Activated T-helper 1 cell treated with anti-CD3 and anti-CD28 coated beads, Interleukin-12 subunit alpha, Interleukin-12 subunit beta, Interleukin-2, Interleukin-4 antibody, amounts not matched to agents 30 ng/mL and 10 ng/mL and 1 ng/mL, durations not matched to agents 14 hours and 24 hours and 36 hours (primary cell): ENCODE results near the gene KRT83. TPM values are rescaled to one million over a fixed set of nuclear protein-coding genes. Genes with fewer than 3 reads are reported as not detected.
"Not testable (repeated sequence)": the region's sequence is repeated elsewhere in the genome, so short reads cannot be mapped to it uniquely, and the experiment has no call there.

Experiments
- DNase-seq: peaks from one replicate; pipeline ENCODE4 v3.0.0; 2021; ENCODE audit warnings: low spot score
- H3K27ac Mint-ChIP-seq: one replicate; pipeline ENCODE4 v1.8.0; 2021; ENCODE audit warnings: mild to moderate bottlenecking, mixed read lengths
- H3K27me3 Mint-ChIP-seq: one replicate; pipeline ENCODE4 v1.8.0; 2022; ENCODE audit warnings: mild to moderate bottlenecking, moderate library complexity, mixed read lengths; ENCODE audit not compliant: insufficient read depth
- H3K36me3 Mint-ChIP-seq: one replicate; pipeline ENCODE4 v1.8.0; 2021; ENCODE audit warnings: low read depth, mixed read lengths
- H3K4me1 Mint-ChIP-seq: one replicate; pipeline ENCODE4 v1.8.0; 2021; ENCODE audit warnings: low read depth, mixed read lengths
- H3K4me3 Mint-ChIP-seq: one replicate; pipeline ENCODE4 v1.8.0; 2021; ENCODE audit warnings: mild to moderate bottlenecking, moderate library complexity, mixed read lengths
- H3K9me3 Mint-ChIP-seq: one replicate; pipeline ENCODE4 v1.8.0; 2021; ENCODE audit warnings: mixed read lengths
- intact Hi-C: fragments of 100-400 bp; cut with micrococcal nuclease; formaldehyde crosslinking; loops from one replicate; pipeline ENCODE4 v1.15.1; 2024
- total RNA-seq: library from RNA; stranded (reverse); gene quantifications from 2 replicates; pipeline ENCODE4 v1.2.3, GENCODE V29; 2022

KRT83 gene
- total RNA-seq, 1 donor from 2014 or later: not detected

DNA sequence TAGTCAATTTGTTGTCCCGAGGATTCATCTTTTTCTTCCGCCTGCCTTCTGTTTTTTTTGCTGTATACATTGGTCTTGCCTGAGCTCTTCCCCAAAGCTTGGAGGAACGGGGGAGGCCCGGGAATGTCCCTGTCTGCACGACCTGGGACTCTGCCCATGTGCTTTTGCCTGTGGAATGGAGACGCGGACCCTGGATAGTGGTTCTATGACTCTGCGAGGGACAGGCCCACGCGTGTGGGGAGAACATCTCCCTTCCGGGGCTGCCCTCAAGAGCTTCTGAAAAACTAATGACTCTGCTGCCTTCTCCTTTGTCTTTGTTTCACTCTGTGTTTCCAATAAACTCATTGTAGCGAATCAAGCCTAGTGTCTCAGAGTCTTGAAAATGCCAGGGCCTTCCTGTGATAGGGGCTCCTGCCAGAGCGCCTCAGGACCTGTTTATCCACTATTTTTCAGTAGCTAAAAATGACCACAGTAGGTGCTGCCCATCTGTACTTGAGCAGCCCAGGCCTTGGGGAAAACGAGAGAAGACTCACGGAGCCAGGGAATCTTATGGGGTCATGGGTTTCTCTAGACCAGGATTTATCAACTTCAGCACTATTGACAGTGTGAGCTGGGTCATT is 12.3 kb downstream of the KRT83 start:
- peak overlapping the region; percentile 3 for H3K4me3 Mint-ChIP-seq
- H3K4me1 Mint-ChIP-seq: peaks cover 17% of the 10 kb centered on the region
- H3K27ac Mint-ChIP-seq: no peak overlapping the region
- DNase-seq: no peak
- peaks cover 66% of the 10 kb centered on the region for H3K27me3 Mint-ChIP-seq
- H3K9me3 Mint-ChIP-seq: no peaks in the 10 kb centered on the region
- H3K36me3 Mint-ChIP-seq: peaks cover 6% of the 10 kb centered on the region
- intact Hi-C loops: no loop called here

DNA sequence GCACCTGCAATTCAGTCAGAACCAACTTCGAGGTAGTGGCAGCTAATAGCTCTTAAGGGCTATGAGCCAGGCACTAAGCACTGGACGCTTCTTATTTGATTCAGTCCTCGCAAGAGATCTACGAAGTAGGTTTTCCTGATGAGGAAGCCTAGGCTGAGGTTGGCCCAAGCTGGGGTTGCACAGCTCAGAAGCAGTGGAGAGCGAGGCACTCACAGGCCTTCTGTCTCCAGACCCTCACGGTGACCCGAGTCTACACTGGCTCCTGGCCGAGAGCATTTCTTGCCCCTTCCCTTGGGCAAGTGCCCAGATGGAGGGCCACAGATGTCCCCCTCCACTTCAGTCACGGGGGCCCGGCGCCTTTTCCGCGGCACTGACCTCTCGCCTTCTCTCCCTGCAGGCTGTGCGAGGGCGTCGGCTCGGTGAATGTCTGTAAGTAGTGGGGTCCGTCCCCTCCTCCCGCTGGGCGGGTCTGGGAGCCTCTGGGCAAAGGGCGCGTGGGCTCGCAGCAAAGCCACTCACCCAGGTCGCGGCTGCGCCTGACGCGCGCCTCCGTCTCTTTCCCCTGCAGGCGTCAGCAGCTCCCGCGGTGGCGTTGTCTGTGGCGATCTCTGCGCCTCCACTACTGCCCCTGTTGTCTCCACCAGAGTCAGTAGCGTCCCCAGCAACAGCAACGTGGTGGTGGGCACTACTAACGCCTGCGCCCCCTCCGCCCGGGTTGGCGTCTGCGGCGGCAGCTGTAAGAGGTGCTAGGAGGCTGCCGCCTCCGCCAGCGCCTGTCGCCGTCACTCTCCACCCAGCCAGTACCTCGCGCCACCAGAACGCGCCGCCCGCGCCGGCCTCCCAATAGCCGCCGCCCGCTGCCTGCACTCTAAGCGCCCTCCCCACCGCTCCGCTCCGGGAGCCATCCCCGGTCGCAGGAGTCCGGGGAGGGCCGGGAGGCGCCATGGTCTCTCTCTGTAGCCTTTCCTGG is 13.1 kb downstream of the KRT83 start:
- Mint-ChIP-seq H3K9me3 (no peaks in the 10 kb centered on the region), H3K36me3 (peaks cover 6% of the 10 kb centered on the region), H3K27ac (no peak overlapping the region), H3K4me3 (peak overlapping the region; percentile 44), H3K4me1 (peaks cover 17% of the 10 kb centered on the region), H3K27me3 (peaks cover 66% of the 10 kb centered on the region)
- peak; percentile 7 for DNase-seq
- intact Hi-C loops: no loop called here

DNA sequence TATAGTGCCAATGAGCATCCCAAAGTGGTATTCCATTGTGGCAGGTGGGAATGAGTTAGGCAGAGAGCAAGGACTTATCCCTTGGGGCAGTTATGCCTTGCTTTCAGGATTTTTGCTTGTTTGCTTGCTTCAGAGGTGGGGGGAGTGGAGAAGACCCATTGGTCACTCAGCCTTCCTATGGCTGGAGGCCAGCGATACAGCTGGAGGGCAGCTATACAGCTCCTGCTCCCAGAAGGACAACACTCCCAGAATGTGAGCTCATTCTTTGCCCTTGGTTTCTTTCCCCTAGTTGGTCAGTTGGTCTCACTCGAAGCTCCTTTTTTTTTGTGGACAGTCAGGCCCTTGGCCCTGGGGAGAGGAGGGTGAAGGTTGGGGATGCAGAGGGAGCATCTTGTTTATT is 14.5 kb downstream of the KRT83 start:
- Mint-ChIP-seq H3K36me3 (peaks cover 6% of the 10 kb centered on the region), H3K4me3 (no peak overlapping the region), H3K4me1 (peaks cover 17% of the 10 kb centered on the region), H3K27ac (no peak overlapping the region), H3K9me3 (no peaks in the 10 kb centered on the region), H3K27me3 (peaks cover 58% of the 10 kb centered on the region)
- DNase-seq: no peak
- intact Hi-C loops: no loop called here

DNA sequence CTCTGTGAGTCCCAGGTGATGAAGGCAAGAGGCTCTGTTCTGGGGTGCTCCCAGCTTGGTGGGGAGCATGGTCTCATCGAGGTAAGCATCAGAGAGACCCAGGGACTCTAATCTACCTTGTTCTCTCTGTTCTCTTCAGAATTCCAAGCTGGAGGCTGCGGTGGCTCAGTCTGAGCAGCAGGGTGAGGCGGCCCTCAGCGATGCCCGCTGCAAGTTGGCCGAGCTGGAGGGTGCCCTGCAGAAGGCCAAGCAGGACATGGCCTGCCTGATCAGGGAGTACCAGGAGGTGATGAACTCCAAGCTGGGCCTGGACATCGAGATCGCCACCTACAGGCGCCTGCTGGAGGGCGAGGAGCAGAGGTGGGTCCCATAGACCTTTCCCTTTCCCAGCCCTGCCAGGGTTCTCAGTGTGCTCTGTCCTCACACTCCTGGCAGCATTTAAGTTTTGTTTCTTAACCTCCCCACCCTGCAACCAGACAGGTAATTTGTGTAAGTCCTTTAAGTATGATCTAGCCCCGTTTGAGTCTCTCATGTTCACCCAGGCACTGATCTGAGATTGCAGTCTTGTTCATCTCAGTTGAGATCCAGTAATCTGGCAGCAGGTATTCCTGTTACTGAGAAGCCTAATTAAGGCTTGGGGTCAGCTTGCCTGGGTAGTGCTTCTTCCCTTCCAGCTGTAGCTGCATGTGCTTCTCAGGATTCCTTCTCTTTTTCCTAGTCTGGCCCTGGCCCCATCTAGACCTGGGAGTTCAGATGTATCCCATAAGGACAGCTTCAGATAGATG is 15.1 kb downstream of the KRT83 start:
- H3K4me1 Mint-ChIP-seq: peaks cover 17% of the 10 kb centered on the region
- H3K9me3 Mint-ChIP-seq: no peaks in the 10 kb centered on the region
- DNase-seq: no peak
- no peak overlapping the region for H3K4me3 Mint-ChIP-seq
- intact Hi-C loops: no loop called here
- H3K27ac Mint-ChIP-seq: no peak overlapping the region
- peaks cover 6% of the 10 kb centered on the region for H3K36me3 Mint-ChIP-seq
- peaks cover 52% of the 10 kb centered on the region for H3K27me3 Mint-ChIP-seq

DNA sequence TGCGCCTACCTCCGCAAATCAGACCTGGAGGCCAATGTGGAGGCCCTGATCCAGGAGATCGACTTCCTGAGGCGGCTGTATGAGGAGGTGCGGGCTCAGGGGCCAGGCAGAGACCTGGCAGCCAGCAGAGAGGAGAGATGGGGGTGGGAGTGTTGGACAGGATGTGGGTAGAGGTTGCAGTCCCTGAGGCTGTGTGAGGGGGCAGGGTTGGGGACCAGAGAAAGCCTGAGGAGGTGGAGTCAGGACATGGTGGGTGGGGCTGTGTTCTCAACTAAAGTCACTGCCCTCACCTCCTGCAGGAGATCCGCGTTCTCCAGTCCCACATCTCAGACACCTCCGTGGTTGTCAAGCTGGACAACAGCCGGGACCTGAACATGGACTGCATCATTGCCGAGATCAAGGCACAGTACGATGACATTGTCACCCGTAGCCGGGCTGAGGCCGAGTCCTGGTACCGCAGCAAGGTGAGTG is 16.2 kb downstream of the KRT83 start:
- peaks cover 17% of the 10 kb centered on the region for H3K4me1 Mint-ChIP-seq
- H3K9me3 Mint-ChIP-seq, H3K27ac Mint-ChIP-seq, H3K36me3 Mint-ChIP-seq, intact Hi-C loops, DNase-seq: not testable (repeated sequence)
- H3K4me3 Mint-ChIP-seq: peak overlapping the region; percentile 38
- H3K27me3 Mint-ChIP-seq: peaks cover 46% of the 10 kb centered on the region

DNA sequence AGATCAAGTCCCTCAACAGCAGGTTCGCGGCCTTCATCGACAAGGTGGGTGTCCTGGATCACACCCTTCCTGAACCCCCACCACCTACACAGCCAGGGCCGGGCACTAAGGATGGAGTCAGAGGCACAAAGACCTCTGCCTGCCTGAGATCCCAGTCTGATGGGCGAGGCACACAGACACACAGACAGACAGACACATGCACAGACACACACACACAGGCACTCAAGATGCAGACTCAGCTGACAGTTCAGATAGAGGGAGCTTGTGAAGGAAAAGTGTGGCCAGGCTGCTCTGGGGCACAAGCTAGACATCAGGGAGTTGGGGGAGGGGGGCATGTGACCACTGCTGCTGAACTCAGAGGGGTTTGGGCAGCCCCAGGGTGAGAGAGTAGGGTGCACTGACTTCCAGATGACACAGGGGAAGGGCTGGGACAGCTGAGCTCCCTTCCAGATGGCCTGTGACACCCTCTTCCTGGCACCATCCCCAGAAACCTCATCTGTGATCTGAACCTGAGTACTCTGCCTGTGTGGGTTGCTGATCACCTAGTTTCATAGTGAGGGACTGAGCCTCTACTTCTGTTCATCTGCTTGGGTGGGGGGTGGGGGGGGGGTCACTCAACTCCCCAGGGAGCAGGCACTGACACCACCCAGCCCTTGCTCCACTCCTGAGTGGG is 18.8 kb downstream of the KRT83 start:
- H3K36me3 Mint-ChIP-seq, H3K4me3 Mint-ChIP-seq, H3K27ac Mint-ChIP-seq, intact Hi-C loops, DNase-seq, H3K9me3 Mint-ChIP-seq: not testable (repeated sequence)
- peaks cover 40% of the 10 kb centered on the region for H3K27me3 Mint-ChIP-seq
- peaks cover 12% of the 10 kb centered on the region for H3K4me1 Mint-ChIP-seq

DNA sequence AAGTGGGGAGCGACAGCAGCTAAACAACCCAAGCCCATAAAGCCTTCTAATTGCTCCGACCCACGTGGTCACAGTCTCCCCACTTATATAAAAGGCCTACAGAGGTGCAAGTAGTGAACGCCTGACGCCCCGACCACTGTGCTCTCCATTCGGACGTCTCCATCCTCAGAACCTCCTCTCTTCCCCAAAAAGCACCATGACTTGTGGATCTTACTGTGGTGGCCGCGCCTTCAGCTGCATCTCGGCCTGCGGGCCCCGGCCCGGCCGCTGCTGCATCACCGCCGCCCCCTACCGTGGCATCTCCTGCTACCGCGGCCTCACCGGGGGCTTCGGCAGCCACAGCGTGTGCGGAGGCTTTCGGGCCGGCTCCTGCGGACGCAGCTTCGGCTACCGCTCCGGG is 19.5 kb downstream of the KRT83 start:
- H3K4me1 Mint-ChIP-seq: peaks cover 12% of the 10 kb centered on the region
- H3K36me3 Mint-ChIP-seq, intact Hi-C loops, H3K9me3 Mint-ChIP-seq, DNase-seq, H3K27ac Mint-ChIP-seq, H3K4me3 Mint-ChIP-seq: not testable (repeated sequence)
- H3K27me3 Mint-ChIP-seq: peaks cover 38% of the 10 kb centered on the region

DNA sequence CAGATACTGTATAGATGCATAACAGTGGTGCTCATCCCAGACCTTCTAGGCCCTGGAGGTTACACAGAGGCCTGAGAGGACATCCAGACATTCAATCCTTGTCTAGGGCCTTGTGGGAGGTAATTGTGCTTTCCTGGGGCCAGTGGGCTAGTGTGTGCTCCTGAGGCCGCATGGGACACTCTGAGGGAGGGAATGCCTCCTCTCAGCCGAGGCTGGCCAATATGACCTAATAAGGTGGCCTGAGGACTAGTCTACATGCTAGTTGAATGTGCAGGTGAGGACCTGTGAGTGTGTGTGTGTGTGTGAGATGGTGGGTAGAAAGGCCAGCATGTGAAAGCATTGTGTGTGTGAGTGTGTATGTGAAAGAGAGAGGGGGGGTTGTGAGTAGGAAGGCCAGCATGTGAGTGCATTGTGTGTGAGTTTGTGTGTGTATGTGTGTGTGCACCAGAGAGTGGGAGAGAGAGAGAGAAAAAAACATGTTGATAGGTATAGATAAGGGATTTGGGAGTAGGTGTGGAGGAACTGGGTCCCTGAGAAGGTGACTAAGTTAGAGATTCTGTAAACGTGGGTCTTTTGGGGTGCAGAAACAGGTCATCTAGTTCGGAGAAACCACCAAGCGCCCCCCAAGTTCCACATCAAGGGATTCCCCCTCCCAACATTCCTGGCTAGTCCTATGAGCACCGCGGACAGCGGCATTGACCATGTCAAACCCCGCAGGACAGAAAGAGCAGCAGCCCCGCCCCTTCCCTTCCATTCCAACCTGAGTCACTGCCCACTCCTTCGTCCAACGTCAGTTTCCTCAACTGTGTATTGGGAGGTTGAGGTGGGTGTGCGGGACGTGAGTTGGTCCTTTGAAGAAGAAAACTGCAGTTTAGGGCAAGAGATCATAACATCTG is 20.2 kb downstream of the KRT83 start:
- Mint-ChIP-seq H3K9me3 (no peaks in the 10 kb centered on the region), H3K4me3 (no peak overlapping the region), H3K36me3 (peaks cover 2% of the 10 kb centered on the region), H3K27me3 (peaks cover 36% of the 10 kb centered on the region), H3K27ac (no peak overlapping the region), H3K4me1 (peaks cover 12% of the 10 kb centered on the region)
- intact Hi-C loops: no loop called here
- DNase-seq: no peak

DNA sequence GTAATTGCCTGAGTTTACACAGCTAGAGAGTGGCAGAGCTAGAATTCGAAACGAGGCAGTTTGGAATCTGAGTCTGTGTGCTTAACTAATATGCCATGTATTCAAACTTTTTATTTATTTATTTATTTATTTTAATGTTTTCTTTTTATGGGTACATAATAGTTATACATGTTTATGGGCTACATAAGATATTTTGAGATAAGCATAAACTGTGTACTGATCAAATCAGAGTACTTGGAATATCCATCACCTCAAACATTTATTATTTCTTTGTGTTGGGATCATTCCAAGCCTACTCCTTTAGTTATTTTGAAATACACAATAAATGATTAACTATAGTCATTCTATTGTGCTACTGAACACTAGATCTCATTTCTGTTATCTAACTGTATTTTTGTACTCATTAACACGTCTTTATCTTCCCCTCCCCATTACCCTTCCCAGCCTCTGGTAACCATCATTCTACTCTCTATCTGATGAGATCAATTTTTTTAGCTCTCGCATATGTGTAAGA is 22.5 kb downstream of the KRT83 start:
- no peak for DNase-seq
- Mint-ChIP-seq H3K9me3 (no peaks in the 10 kb centered on the region), H3K4me1 (no peaks in the 10 kb centered on the region), H3K4me3 (no peak overlapping the region), H3K27me3 (peaks cover 33% of the 10 kb centered on the region), H3K27ac (no peak overlapping the region), H3K36me3 (no peaks in the 10 kb centered on the region)
- intact Hi-C loops: no loop called here

DNA sequence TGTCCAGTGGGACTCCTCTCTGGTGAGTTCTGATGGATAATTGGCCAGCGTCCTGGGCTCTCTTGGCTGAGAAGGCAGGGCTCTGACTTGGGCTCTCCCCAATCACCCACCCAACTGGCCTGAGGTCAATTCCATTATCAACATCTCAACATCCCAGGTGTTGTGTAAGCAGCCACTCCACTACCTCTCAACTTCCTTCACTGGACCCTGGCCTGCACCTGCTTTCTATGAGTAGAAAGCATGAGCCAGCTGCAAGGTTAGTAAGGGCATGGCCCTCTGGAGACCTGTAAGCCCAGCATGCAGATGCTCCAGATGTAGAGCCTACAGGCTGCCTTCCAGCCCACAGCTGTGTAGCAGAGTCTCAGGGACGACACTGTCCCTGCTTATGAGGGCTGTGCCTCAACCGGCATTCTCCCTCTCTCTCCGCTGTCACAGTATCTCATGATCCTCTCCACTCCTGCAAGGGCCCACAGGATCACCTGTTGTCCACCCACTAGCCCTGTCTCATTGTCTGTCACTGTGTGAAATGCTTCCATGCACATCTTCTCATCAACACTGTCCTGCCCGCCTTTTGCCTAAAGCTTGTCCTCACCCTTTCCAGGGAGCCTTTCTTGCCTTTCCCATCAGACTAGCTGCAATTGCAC is 24.5 kb downstream of the KRT83 start:
- DNase-seq: no peak
- Mint-ChIP-seq H3K36me3 (no peaks in the 10 kb centered on the region), H3K27ac (no peak overlapping the region), H3K4me1 (no peaks in the 10 kb centered on the region), H3K4me3 (no peak overlapping the region), H3K9me3 (no peaks in the 10 kb centered on the region), H3K27me3 (peaks cover 46% of the 10 kb centered on the region)
- intact Hi-C loops: no loop called here

DNA sequence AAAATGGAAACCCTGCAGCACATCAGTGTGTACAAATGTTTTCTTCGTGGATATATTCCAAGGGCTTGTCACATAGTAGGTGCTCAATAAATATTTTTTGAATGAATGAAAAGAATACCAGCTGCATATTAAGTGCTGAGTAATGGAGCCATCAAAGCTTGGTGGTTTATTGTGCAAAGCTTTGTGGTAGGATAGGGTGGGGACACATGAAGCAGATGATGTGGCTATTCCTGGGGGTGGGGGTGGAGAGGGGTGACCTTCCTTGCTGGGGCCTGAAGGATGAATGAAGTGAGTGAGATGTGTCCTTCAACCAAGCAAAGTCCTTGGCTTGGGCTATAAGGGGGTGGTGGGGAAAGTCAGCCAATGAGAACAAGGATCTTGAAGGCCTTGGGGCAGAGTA is 25.5 kb downstream of the KRT83 start:
- no peaks in the 10 kb centered on the region for H3K36me3 Mint-ChIP-seq
- no peaks in the 10 kb centered on the region for H3K4me1 Mint-ChIP-seq
- no peak for DNase-seq
- H3K4me3 Mint-ChIP-seq: no peak overlapping the region
- no peaks in the 10 kb centered on the region for H3K9me3 Mint-ChIP-seq
- intact Hi-C loops: no loop called here
- peaks cover 50% of the 10 kb centered on the region for H3K27me3 Mint-ChIP-seq
- no peak overlapping the region for H3K27ac Mint-ChIP-seq
